Activated CD8-positive, alpha-beta T cell treated with anti-CD3 and anti-CD28 coated beads, Interleukin-2, amount 10 ng/mL, durations not matched to agents 7 days and 5 days (primary cell): ENCODE results near the gene TP53I13. TPM values are rescaled to one million over a fixed set of nuclear protein-coding genes. Genes with fewer than 3 reads are reported as not detected.

ENCODE experiments used
- ATAC-seq: fragments of 150-1000 bp; cut with Tn5 transposase; one replicate; pipeline ENCODE4 v1.10.0; 2021; ENCODE audit warnings: moderate library complexity
- CTCF ChIA-PET: fragments of 350-600 bp; sonication (Branson Sonifier 250); formaldehyde crosslinking; loops from one replicate; lab custom pipeline; 2021; ENCODE audit warnings: antibody characterized with exemption; lab: Charles Lee
- POLR2A ChIA-PET: fragments of 350-600 bp; sonication (Branson Sonifier 250); formaldehyde crosslinking; loops from one replicate; lab custom pipeline; 2021; ENCODE audit warnings: antibody characterized with exemption; lab: Charles Lee
- DNase-seq: peaks from one replicate; pipeline ENCODE4 v3.0.0-alpha.2; 2020
- H3K27ac Mint-ChIP-seq: one replicate; pipeline ENCODE4 v1.8.0; 2021; ENCODE audit warnings: mild to moderate bottlenecking, mixed read lengths
- H3K27me3 Mint-ChIP-seq: one replicate; pipeline ENCODE4 v1.8.0; 2021; ENCODE audit warnings: low read depth, mixed read lengths
- H3K36me3 Mint-ChIP-seq: one replicate; pipeline ENCODE4 v1.8.0; 2021; ENCODE audit warnings: low read depth, mixed read lengths
- H3K4me1 Mint-ChIP-seq: one replicate; pipeline ENCODE4 v1.8.0; 2021; ENCODE audit warnings: low read depth, mixed read lengths
- H3K4me3 Mint-ChIP-seq: one replicate; pipeline ENCODE4 v1.8.0; 2021; ENCODE audit warnings: mild to moderate bottlenecking, mixed read lengths
- H3K9me3 Mint-ChIP-seq: one replicate; pipeline ENCODE4 v1.8.0; 2022; ENCODE audit warnings: mixed read lengths; ENCODE audit not compliant: insufficient read depth
- total RNA-seq, 2 experiments: library from RNA; stranded (reverse); gene quantifications; one replicate each; pipeline ENCODE4 v1.2.3, GENCODE V29; 2021

The TP53I13 gene
- total RNA-seq, 2 experiments from 2014 or later = 96.7 to 97.9 TPM

DNA sequence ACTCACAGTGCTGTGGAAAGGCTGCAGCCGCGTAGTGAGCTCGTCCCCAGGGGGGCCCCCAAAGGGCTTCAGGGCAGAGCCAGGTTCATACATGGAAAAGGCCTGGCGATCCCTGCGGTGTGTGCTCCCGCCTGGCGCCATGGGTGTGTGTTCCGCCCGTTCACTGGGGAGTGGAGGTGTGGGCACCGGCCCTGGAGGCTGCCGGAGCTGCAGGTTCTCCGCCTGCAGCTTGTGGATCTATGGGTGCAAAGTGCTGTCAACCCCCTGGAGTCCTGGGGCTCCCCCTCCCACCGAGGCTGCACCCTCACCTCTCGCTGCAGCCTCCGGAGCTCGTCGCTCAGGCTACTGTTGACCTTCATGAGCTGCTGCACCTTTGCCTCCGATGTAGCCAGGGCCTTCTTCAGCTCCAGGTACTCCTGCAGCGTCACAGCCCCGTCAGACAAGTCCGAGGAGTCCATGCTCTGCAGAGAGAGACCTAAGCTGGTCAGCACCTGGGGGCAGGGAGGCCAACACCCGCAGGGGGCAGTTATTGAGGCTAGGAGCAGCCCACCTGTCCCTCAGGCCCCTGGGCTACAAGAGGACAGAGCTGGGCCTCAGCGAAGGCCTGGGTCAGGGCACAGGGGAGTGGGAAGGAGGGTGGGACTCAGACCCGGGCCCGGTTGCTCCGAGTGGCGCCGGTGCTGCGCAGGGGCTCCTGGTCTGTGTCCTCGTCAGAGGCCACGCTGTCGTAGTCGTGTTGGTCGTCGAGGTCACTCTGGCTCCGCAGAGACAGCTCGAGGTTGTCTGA lies 7.9 kb downstream of the TP53I13 start:
- Mint-ChIP-seq H3K4me3 (no peak overlapping the region), H3K4me1 (peaks cover 17% of the 10 kb centered on the region), H3K27me3 (no peaks in the 10 kb centered on the region), H3K9me3 (no peaks in the 10 kb centered on the region), H3K27ac (no peak overlapping the region), H3K36me3 (peaks cover 40% of the 10 kb centered on the region)
- ChIA-PET POLR2A (interaction anchor here (0.7 to 1.2 kb wide), 2 partner anchors 9 to 40 kb away, joined by 3 read pairs; no protein-coding TSS in a partner anchor), CTCF (interaction anchor here (0.7 to 3.1 kb wide), 5 partner anchors 15 to 63 kb away, joined by 3 to 10 read pairs (median 4); no protein-coding TSS in a partner anchor)
- ATAC-seq (no peak), DNase-seq (no peak)

GRCh38 chr17:29577001-29577370 lies 8.5 kb downstream of the TP53I13 start:
- POLR2A ChIA-PET = interaction anchor here (1.2 kb wide), 1 partner anchor 9 kb away, joined by 3 read pairs; no protein-coding TSS in a partner anchor
- CTCF ChIA-PET = interaction anchor here (1.1 to 3.1 kb wide), 4 partner anchors 14 to 62 kb away, joined by 3 to 10 read pairs (median 5); no protein-coding TSS in a partner anchor
- Mint-ChIP-seq H3K4me1 (peaks cover 17% of the 10 kb centered on the region), H3K4me3 (no peak overlapping the region), H3K27ac (no peak overlapping the region), H3K36me3 (peaks cover 41% of the 10 kb centered on the region), H3K27me3 (no peaks in the 10 kb centered on the region), H3K9me3 (no peaks in the 10 kb centered on the region)
- DNase-seq = no peak
- ATAC-seq = no peak

- H3K4me3 Mint-ChIP-seq = no peak overlapping the region
- H3K9me3 Mint-ChIP-seq = no peaks in the 10 kb centered on the region
- H3K4me1 Mint-ChIP-seq = peaks cover 17% of the 10 kb centered on the region
- ATAC-seq (no peak), DNase-seq (no peak)
- no peak overlapping the region for H3K27ac Mint-ChIP-seq
- ChIA-PET CTCF (interaction anchor here (1.1 to 3.1 kb wide), 6 partner anchors 10 to 62 kb away, joined by 3 to 16 read pairs (median 8); partner anchors contain the start of gene ANKRD13B), POLR2A (interaction anchor here (1.2 kb wide), 1 partner anchor 10 kb away, joined by 3 read pairs; no protein-coding TSS in a partner anchor)
- no peaks in the 10 kb centered on the region for H3K27me3 Mint-ChIP-seq
- peaks cover 47% of the 10 kb centered on the region for H3K36me3 Mint-ChIP-seq
Observed at GRCh38 chr17:29577385-29578211, 9.1 kb downstream of the TP53I13 start.

DNA sequence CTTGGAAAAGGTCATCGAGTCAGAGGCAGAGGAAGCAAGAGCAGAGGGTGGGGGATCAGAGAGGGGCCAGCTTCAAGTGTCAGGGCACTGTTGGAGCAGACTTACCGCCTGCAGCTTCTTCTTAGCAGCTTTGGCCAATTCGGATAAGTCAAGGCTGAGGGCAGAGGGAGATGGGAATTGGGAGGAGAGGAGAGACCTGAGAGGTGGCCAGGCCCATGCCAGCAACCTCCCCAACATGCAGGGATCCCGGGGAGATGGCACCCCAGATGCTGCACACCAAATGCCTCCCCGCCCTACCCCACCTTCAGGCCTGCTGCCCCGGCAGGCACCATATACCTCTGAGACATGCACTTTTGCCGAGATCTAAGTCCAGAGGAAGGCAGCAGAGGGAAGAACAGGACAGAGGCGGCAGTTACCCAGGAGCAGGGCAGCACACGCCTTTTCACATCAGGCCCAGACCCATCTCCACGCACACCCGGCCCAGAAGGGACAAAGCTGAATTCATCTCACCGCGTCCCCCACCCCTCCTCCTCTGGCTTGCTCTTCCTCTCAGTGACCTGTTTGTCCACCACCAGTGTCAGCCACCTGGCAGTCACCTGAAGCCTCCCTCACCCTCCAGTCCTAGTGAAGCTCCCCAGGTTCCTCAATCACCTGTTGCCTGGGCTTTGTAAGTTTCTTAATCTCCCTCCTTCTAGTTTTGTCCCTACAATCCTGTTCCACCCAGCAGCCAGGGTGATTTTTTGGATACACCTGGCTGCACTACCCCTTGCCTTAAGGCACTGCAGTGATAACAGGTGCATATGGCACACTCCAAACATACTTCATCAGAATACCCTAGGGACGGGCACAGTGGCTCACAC lies 10.4 kb downstream of the TP53I13 start:
- Mint-ChIP-seq H3K4me3 (no peak overlapping the region), H3K27me3 (no peaks in the 10 kb centered on the region), H3K9me3 (no peaks in the 10 kb centered on the region), H3K27ac (no peak overlapping the region), H3K36me3 (peaks cover 49% of the 10 kb centered on the region), H3K4me1 (peaks cover 18% of the 10 kb centered on the region)
- DNase-seq (no peak), ATAC-seq (no peak)
- ChIA-PET CTCF (interaction anchor here (0.9 to 3.7 kb wide), 6 partner anchors 9 to 515 kb away, joined by 3 to 16 read pairs (median 9); partner anchors contain the start of gene ANKRD13B), POLR2A (no interaction called here)

DNA sequence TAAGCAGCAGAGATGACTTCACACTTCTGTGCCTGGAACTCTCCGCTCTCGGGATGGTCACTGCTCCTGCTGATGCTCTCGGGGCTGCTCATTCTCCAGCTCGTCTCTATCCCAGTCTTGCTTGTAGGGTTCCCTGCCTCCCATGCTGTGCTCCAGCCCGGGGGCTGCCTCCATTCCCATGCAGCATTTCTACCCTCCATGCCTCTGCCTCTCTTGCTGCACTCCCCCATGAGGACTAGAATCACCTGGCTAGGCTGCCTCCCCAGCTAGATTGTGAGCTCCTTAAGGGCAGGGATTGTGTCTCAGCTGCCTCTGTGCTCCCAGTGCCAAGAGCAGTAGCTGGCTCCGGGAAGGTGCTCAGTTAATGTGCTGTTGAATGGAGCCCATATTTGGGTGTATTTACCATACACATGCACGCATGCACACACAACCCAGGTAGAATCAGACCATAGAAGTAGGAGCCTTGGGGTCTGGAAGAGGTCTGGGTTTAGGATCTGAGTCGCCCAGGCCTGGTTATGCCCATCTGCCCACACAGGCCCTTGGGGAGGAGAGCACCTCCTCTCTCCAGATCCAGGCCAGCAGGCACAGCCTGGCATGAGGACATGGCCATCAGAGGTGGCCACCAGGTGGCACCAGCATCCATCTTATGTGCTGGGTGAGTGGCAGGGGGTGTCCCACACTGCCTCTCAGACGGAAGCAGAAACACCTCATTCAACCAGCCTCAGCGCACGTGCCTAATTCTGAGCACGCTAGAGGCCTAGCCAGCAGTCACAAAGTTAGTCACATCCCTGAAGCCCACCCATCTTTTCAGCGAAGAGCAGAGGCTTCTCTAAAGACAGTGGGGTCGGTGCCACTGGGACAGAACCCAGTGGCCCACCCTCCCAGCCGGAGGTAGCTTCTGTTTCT lies 11.6 kb downstream of the TP53I13 start:
- ATAC-seq (peak; percentile 97), DNase-seq (peak; percentile 92)
- Mint-ChIP-seq H3K36me3 (peaks cover 44% of the 10 kb centered on the region), H3K27me3 (no peaks in the 10 kb centered on the region), H3K4me3 (no peak overlapping the region), H3K9me3 (no peaks in the 10 kb centered on the region), H3K4me1 (peaks cover 30% of the 10 kb centered on the region), H3K27ac (peak overlapping the region; percentile 84)
- ChIA-PET CTCF (interaction anchor here (0.7 to 3.7 kb wide), 16 partner anchors 8 to 351 kb away, joined by 3 to 34 read pairs (median 4); partner anchors contain the start of genes ABHD15 and ANKRD13B), POLR2A (interaction anchor here (0.7 to 2.9 kb wide), 3 partner anchors 10 to 36 kb away, joined by 3 to 23 read pairs (median 3); no protein-coding TSS in a partner anchor)

DNA sequence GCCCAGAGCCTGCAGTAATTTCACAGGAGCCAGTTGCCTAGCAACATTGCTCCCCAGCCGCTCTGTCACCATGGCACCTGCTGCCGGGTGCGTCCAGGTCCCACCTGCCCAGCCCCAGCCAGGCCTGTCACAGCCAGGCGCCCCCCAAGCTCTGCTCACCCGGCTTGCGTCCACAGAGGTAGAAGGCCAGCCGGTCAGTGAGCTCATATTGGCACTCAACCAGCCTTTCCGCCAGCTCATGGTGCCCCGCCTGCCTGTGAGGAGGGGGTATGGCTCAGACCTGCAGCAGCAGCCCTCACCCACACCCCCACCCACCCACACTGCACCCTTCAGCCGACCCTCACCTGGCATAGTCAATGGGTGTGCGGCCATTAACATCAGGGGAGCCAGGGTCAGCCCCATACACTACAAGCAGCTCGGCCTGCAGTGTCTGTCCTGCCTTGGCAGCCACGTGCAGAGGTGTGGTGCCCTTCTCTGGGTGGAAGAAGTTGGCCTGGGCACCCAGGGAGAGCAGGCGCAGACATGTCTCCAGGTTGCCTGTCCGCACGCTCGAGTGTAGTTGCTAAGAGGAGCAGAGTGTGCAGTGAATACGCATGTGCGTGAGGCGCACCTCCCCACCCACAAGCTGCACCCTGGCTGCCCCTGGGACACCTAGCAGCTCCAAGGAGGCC lies 13.2 kb downstream of the TP53I13 start:
- Mint-ChIP-seq H3K4me3 (no peak overlapping the region), H3K36me3 (peaks cover 40% of the 10 kb centered on the region), H3K27ac (no peak overlapping the region), H3K9me3 (no peaks in the 10 kb centered on the region), H3K4me1 (peaks cover 44% of the 10 kb centered on the region), H3K27me3 (no peaks in the 10 kb centered on the region)
- DNase-seq (no peak), ATAC-seq (no peak)
- ChIA-PET CTCF (interaction anchor here (1.1 to 3.7 kb wide), 8 partner anchors 9 to 349 kb away, joined by 3 to 34 read pairs (median 4); partner anchors contain the start of gene ANKRD13B), POLR2A (interaction anchor here (1.0 to 2.9 kb wide), 2 partner anchors 11 to 35 kb away, joined by 3 to 23 read pairs; partner anchors contain the start of gene ANKRD13B)

- peak overlapping the region; percentile 63 for H3K27ac Mint-ChIP-seq
- DNase-seq (no peak), ATAC-seq (no peak)
- H3K27me3 Mint-ChIP-seq = no peaks in the 10 kb centered on the region
- H3K9me3 Mint-ChIP-seq = no peaks in the 10 kb centered on the region
- ChIA-PET CTCF (interaction anchor here (1.1 to 2.8 kb wide), 5 partner anchors 8 to 35 kb away, joined by 5 to 34 read pairs (median 12); partner anchors contain the start of gene ANKRD13B), POLR2A (interaction anchor here (1.0 to 2.9 kb wide), 2 partner anchors 11 to 34 kb away, joined by 3 to 23 read pairs; partner anchors contain the start of gene ANKRD13B)
- H3K36me3 Mint-ChIP-seq = peaks cover 40% of the 10 kb centered on the region
- H3K4me1 Mint-ChIP-seq = peaks cover 50% of the 10 kb centered on the region
- H3K4me3 Mint-ChIP-seq = no peak overlapping the region
Observed at GRCh38 chr17:29582254-29582765, 13.8 kb downstream of the TP53I13 start.

- ChIA-PET CTCF (interaction anchor here (1.1 to 2.8 kb wide), 4 partner anchors 8 to 35 kb away, joined by 5 to 21 read pairs (median 9); partner anchors contain the start of gene ANKRD13B), POLR2A (interaction anchor here (2.9 kb wide), 1 partner anchor 34 kb away, joined by 23 read pairs; no protein-coding TSS in a partner anchor)
- Mint-ChIP-seq H3K27me3 (no peaks in the 10 kb centered on the region), H3K4me3 (no peak overlapping the region), H3K36me3 (peaks cover 36% of the 10 kb centered on the region), H3K9me3 (no peaks in the 10 kb centered on the region), H3K4me1 (peaks cover 55% of the 10 kb centered on the region), H3K27ac (no peak overlapping the region)
- DNase-seq = no peak
- ATAC-seq = no peak
Observed at GRCh38 chr17:29582772-29583171, 14.3 kb downstream of the TP53I13 start.
